GM19372 (cell line): Measurements from ENCODE around the gene ASB2.

Source experiments
- ATAC-seq: cut with Tn5 transposase; IDR thresholded peaks from one replicate; pipeline ENCODE4 v1.9.1; 2021; ENCODE audit warnings: mild to moderate bottlenecking, low read depth, moderate library complexity; ENCODE audit not compliant: unreplicated experiment

ASB2 gene, protein sequence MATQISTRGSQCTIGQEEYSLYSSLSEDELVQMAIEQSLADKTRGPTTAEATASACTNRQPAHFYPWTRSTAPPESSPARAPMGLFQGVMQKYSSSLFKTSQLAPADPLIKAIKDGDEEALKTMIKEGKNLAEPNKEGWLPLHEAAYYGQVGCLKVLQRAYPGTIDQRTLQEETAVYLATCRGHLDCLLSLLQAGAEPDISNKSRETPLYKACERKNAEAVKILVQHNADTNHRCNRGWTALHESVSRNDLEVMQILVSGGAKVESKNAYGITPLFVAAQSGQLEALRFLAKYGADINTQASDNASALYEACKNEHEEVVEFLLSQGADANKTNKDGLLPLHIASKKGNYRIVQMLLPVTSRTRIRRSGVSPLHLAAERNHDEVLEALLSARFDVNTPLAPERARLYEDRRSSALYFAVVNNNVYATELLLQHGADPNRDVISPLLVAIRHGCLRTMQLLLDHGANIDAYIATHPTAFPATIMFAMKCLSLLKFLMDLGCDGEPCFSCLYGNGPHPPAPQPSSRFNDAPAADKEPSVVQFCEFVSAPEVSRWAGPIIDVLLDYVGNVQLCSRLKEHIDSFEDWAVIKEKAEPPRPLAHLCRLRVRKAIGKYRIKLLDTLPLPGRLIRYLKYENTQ

DNA sequence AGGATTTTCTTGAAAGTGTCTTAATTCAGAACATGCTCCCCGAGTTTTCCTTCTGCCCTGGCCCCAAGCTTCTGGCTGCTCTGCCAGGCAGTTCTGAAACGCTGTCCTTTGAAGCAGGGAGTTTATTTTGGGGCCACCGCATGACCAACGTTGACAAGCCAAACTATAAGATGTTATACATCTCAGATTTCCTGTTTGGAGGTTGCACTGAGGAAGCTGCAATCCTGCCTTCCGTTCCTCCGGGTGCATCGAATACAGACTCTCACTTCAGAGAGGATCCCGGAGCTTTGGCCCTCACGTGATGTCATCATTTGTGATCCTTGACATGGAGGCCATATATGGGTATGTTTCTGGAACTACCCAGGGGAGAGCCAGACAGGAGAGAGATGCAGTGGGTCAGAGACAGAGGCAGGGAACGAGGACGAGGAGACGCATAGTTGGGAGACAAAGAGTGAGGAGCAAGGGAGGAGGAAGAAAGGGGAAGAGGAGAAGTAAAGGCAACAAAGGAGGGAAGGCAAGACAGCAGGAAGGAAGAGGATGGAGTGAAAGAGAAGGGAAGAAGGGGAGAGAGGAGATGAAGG, at the start of gene ASB2:
TSS of gene ASB2 (minus strand) at position 94 of the 581 bp plus-strand sequence. CDS start 12,031 bp downstream, outside the sequence.
- peak; percentile 3 for ATAC-seq

DNA sequence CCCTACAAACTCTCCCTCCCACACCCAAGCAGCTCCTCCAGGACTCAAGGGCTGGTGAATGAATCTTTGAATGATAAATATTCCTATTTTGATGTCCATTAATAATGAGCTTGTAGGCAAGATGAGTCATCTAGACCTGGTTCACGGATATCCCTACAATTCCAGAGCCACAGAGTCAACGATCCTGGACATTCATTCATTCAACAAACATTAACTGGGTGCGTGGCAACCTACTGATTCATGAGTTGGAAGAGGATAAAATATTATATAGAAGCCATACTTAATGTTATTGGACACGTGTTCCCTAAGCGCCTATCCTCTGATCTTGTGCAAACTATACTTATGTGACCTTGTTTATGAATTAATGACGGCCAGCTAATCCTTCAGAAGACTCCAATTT, 49.4 kb upstream of the ASB2 start:
- no peak for ATAC-seq

DNA sequence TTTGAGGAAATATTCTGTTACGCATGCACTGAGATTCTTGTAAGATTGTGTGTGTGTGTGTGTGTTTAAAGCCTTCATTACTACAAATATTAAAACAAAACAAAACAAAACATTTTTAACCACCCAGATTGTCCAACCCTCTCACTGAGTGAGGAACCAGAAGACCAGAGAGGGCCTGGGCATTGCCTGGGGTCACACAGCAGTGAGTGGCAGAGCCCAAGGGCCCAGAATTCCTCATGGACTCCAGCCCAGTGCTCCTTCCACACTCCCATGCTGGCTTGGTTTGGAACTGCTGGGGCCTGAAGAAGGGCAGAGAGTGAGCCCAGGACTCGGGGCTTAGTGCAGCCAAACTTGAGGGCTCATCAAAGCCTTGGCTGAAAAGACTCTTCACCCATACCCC, 48.2 kb upstream of the ASB2 start:
- ATAC-seq: no peak

DNA sequence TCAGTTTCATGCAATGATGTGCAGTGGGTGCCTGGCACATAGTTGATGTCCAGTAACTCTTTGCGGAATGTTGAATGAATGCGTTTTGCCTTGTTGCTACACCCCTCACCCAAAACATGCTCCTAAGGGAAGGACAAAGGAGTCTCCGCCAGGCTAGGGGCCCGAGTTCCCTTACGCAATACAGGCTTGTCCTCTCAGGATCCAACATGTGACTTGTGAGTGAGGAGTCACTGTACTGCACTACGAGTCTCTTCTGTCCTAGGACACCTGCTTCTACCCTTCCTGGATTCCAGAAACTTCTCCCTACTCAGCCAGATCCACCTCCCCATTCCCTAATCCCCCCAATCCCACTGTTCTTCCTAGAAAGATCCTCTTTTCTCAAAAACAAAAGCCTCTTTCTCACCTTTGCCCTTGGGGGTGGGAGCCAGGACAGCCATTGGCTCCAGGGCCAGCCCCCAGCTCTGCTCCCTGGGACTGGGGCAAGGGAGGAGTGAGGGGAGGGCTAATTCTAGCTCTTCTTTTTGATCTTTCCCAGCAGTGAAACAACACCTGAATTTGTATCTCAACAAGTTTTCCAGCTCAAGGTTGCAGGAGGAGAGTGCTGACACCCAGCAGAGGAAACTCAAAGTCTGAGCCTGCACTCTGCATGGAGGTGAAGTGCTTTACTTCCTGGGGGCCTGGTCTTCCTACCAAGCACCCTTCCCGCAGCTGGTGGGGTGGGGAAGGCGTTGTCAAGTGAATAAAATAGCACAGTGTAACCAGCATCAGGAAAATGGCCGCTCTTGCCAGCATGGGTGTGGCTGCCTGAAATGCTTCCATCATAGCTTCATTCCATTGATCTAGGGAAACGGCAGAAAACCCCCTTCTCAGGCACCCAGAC, 46.4 kb upstream of the ASB2 start:
- ATAC-seq: no peak

DNA sequence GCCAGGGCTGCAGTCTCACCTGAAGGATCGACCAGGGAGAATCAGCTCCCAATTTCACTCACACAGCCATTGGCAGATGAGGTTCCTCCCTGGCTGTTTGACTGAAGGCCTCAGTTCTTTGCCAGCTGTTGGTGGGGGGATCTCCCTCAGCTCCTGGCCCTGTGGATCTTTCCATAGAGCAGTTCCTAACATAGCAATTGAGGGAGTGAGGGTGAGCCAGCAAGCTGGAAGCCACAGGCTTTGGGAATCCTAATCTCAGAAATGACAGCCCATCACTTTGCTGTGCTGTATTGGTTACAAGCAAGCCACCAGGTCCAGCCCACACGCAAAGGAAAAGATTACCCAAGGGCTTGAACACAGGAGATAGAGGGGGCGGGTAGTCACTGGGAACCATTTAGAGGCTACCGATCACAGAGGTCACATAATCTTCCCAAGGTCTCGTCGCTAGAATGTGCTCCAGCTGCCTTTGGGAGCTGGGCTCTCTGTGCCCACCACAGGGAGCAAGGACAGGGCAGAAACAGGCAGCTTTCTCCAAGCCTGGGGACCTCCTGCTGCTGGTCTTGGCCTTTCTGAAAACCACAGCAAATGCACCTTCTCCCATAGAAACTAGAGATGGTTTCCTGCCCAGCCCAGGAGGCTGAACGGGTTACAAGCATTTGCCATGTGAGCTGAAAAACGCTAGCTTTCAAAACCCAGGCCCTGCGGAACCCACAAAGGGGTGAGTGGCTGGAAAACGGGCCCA, 45.2 kb upstream of the ASB2 start:
- no peak for ATAC-seq

DNA sequence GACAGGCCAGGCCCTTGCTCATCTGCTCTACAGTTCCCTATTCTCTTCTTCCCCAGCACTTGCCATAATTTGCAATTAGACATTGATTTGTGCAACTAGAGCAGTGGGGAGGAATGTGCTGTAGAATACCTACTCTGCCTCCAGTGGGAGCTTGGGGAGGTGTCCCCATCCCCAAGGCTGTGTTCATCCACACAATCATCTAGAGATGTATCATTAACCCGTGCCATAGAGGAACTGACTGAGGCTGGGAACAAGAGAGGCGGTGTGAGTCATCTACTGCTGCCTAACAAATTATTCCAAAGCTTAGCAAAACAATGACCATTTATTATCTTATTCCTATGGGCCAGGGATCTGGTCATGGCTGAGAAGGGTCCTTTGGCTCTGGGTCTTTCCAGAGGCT, 44.6 kb upstream of the ASB2 start:
- no peak for ATAC-seq

DNA sequence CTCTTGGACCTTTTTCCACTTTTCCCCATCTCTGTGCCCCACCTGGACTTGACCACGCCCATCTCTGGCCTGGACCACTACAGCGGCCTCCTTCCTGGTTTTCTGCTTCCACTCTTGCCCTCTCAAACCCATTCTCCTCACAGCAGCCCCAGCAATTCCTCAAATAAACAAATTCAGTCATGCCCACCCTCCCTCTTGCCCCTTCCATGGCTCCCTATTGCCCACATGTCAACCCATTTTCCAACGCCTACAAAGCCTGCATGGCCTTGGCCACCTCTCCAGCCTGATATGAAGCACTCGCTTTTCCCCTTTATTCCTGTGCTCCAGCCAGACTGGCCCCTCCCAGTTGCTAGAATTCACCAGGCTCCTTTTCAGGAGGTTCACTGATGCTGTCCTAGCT, 43.9 kb upstream of the ASB2 start:
- no peak for ATAC-seq

DNA sequence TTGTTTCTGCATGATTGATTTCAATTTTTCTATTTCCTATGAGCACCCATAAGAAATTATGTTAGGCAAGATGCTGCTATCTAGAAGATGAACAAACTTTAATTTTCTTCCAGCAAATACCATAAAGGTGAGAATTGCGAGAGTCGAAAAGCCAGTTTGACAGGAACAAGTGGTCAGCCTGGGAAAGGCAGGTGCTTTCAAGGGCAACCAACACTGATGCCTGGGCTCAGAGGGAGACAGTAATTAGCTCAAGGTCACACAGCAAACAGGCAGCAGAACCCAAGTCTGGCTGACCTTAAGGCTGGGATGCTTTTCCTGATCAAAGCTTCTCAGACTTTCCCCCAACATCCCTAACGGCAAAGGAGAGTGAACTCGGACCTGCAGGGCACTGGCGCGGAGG, 43.0 kb upstream of the ASB2 start:
- ATAC-seq: no peak

DNA sequence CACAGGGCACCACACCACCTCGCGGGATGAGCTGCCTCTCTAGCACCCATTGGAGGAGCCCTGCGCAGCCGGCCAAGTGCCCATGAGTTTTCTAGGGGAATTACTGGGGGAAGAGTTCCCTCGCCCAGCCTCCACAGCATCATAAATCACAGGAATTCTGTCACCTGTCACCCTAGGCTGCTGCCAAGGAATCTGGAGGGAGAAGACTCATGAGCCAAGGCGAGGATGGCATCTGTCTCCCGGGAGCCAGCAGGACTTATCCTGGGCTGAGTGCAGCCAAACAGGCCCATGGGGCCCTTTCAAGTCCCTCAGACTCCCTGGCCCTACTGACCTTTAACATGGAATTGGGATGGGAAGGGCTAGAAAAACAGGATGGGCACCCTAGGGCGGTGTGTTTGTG, 41.9 kb upstream of the ASB2 start:
- no peak for ATAC-seq

DNA sequence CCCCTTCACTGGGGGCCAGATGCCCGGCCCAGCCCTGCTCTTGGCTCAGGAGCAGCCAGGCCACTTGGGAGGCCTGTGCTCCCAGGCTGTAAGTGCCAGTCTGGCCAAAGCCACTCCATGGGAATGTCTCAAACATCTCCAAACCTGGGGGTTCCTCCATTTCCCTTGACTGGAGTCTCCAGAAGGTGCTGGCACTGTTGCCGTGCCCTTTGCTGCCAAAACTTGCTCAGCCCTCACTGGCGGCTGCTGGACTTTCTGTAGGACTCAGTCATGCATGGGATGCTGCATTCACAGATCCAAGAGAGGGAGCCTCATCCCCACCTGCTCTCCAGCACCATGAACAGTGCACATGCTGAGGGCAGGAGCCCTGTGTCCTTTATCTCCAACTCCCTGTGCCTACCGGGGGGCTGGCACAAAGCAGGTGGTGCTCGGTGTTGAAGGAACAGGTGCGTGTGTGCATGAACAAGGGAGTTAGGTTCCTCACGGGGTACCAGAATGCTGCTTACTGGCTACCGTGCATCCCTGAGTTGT, 40.1 kb upstream of the ASB2 start:
- no peak for ATAC-seq

DNA sequence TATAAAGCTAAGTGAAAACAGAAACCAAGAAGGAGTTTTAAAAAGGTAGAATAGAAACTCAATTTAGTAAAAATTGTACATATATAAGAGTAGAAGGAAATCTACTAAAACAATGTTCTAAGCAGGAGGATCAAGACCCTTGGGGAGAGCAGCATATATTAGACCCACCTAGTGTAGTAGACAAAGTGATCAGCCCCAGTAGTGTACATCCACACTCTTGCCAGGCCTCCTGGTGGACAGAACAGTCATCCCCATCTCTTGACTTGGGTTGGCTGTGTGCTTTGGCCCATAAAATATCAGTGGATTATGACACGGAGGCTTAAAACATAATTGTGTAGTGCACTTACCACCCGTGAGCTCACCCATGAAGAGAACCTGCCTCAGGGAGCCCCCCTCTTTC, 38.9 kb upstream of the ASB2 start:
- no peak for ATAC-seq

DNA sequence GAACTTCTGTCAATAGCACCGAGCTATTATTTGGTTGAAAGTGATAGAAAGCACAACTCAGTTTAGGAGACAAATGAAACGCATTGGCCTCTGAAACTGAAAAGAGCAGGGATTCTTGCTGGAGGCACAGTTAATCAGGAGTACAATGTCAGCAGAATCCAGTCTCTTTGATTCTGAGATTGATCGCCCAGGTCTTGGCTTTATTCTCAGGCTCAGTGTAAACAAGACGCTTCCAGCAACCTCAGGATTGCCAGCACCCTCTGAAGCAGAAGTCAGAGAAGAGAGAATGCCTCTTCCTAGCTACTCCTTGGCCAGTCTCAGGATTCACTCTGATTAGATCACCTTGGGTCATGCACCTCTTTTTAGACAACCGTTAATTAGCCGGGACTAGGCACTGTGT, 38.0 kb upstream of the ASB2 start:
- ATAC-seq: no peak

DNA sequence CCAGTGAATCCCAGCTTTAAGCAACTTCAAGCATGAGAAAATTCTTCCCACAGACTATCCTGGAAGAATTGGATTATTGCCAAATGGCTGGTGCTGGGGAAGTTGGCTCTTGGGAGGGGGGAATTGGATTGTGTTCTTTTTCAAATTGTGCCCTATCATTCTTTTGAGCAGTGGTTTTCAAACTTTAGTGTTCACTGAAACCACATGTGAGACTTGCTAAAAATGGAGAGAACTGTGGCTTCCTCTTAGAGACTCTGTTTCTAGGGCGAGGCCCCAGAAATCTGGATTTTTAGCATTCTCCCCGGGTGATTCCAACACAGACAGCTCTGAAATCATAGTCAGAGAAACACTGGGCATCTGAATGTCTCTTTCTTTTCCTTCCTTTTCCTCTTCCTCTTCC, 35.4 kb upstream of the ASB2 start:
- no peak for ATAC-seq

DNA sequence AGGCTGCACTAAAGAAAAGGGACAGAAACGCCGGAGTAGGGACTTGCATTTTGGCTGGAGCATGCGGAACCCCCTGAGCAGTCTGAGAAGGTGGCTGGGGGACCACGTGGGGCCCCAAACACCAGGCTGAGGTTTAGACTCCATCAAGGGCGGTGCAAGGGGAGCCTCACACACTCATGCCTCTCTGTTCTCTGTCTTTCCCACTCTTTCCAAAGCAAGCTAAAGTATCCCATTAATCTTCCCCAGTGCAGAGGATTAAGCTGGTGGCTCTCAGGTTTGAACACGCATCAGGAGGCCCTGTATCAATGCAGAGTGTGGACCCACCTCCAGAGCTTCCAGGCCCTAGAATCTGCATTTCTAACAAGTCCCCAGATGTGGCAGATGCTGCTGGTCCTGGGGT, 34.3 kb upstream of the ASB2 start:
- ATAC-seq: no peak

DNA sequence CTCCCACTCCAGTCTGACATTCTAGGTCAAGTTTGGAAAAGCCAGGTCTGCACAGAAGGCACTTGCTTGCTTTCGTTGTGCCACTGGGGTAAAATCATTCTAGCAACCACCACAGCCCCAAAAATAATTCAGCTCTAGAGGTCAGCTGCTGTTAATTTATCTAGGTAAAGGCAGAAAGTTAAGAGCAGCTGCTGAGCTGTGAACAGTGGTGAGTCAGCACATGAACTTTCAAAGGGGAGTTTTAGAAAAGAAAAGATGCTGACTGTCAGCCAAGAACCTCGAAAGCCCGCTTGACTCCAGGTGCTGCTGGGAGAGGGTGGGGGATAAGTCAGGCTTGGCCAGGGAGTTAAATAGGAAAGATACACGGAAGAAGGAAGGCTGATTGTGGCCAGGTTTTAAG, 33.4 kb upstream of the ASB2 start:
- ATAC-seq: peak; percentile 53

DNA sequence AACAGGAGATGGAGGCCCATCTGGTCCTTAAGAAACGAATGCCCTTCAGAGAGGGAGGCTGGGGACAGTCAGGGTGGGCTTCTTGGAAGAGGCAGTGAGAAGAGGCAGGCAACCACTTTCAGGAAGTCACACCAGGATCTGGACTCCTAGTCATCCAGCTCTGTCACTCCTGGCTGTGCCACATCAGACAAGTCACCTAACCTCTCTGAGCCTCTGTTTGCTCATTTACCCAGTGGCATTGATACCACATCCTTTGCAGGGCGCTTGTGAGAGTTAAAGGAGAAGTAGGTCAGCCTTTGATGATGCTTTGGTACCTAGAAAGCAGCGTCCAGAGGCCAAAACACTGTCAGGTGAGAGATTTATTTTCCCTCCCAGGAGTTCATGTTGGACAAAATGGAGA, 31.9 kb upstream of the ASB2 start:
- no peak for ATAC-seq

DNA sequence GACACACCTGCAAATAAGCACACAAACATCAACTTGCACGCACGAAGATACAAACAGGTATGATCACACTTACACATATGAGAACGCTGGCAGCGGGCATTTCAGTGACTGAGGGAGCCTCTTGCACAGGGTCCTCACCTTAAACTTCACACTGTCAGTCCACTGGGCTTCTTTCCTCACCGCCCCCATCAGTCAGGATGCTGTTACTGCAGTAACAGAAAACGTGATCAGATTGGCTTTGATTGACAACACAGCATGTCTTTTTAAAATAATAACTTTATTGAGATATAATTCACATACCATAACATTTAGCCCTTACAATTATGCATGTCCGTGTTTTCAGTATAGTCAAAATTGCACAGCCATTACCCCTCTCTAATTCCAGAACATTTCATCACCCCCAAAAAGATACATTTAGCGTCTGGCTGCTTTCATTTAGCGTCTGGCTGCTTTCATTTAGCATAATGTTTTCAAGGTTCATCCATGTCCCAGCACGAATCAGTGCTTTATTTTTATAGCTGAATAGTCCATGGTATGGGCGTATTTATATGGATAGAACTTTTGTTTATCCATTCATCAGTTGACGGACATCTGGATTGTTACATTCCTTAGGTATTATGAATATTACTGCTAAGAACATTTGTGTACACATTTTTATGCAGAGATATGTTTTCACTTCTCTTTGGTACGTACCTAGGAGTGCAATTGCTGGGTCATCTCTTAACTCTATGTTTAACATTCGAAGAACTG, 29.1 kb upstream of the ASB2 start:
- no peak for ATAC-seq

DNA sequence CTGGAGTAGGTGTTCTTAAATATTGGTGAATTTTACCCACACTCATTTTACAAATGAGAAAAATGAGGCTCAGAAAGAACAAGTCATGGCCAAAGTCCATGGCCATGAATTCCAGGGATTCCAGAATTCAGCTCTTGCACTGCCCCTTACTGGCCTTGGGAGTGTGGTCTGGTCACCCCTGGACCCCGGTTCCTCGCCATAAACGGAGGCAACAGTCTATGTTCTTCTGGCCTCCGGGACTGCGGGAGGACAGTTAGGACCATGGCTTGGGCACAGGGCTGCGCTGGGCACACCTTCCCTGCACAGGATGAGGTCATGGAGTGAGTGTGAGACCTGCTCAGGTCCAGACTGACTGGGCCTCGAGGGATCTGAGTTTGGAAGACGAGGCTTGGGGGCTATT, 27.6 kb upstream of the ASB2 start:
- no peak for ATAC-seq

DNA sequence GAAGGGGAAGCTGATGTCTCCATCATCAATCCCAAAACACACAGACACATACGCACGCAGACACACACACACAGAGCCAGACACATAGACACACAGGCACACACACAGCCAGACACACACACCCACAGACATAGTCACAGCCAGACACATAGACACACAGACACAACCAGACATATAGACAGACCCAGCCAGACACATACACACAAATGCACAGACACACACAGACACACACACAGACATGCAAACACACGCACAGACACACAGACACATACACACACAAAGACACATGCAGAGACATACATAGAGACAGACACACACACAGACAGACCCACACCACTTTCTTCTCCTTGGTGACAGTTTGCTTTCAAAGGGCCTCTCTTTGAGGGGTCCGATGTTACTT, 27.0 kb upstream of the ASB2 start:
- no peak for ATAC-seq
